Mononuclear cell (primary cell): ENCODE data around the gene TJP2. TPM values are rescaled to one million over a fixed set of nuclear protein-coding genes. Genes with fewer than 3 reads are reported as not detected.
A peak's percentile ranks its signal among the peaks of the same experiment; 100 is the strongest.
"Not testable (repeated sequence)": the region's sequence is repeated elsewhere in the genome, so short reads cannot be mapped to it uniquely, and the experiment has no call there.

ENCODE experiments used
- H3K27me3 ChIP-seq: 2 replicates; pipeline ENCODE4 v1.6.0; 2011; ENCODE audit warnings: low read length, control low read depth; ENCODE audit not compliant: insufficient read depth
- H3K4me1 ChIP-seq: 2 replicates; pipeline ENCODE4 v1.5.1; 2011; ENCODE audit warnings: mild to moderate bottlenecking, low read length, control low read depth; ENCODE audit not compliant: insufficient read depth
- H3K4me3 ChIP-seq: 2 replicates; pipeline ENCODE4 v1.5.1; 2011; ENCODE audit warnings: mild to moderate bottlenecking, low read length, moderate library complexity
- H3K9me3 ChIP-seq: 2 replicates; pipeline ENCODE4 v1.5.1; 2011; ENCODE audit warnings: low read depth, mild to moderate bottlenecking, control low read depth, low read length
- total RNA-seq: library from RNA; depleted of rRNA; stranded (reverse); fragments of >200 nt; gene quantifications from one replicate; pipeline ENCODE4 v1.2.3, GENCODE V29; 2012

TJP2 gene
- total RNA-seq, 1 donor = 16.1 TPM

GRCh38 chr9:69149321-69149807 lies 24.7 kb upstream of the TJP2 start:
- Histone ChIP-seq H3K4me3 (no peak overlapping the region), H3K4me1 (no peaks in the 10 kb centered on the region), H3K27me3 (no peaks in the 10 kb centered on the region), H3K9me3 (no peaks in the 10 kb centered on the region)

GRCh38 chr9:69151506-69151905 lies 22.6 kb upstream of the TJP2 start:
- no peaks in the 10 kb centered on the region for H3K4me1 ChIP-seq
- H3K4me3 ChIP-seq = no peak overlapping the region
- no peaks in the 10 kb centered on the region for H3K9me3 ChIP-seq
- H3K27me3 ChIP-seq = no peaks in the 10 kb centered on the region

- no peaks in the 10 kb centered on the region for H3K27me3 ChIP-seq
These were observed 20.2 kb upstream of the TJP2 start for GRCh38 chr9:69153707-69154521.

GRCh38 chr9:69155341-69156030 lies 18.6 kb upstream of the TJP2 start:
- no peak overlapping the region for H3K4me3 ChIP-seq

More at GRCh38 chr9:69153707-69154521, 20.2 kb upstream of the TJP2 start:
- no peaks in the 10 kb centered on the region for H3K4me1 ChIP-seq
- H3K4me3 ChIP-seq = no peak overlapping the region
- no peaks in the 10 kb centered on the region for H3K9me3 ChIP-seq

GRCh38 chr9:69157751-69158466 lies 16.2 kb upstream of the TJP2 start:
- Histone ChIP-seq H3K27me3 (no peaks in the 10 kb centered on the region), H3K4me1 (no peaks in the 10 kb centered on the region), H3K4me3 (no peak overlapping the region), H3K9me3 (no peaks in the 10 kb centered on the region)

More at GRCh38 chr9:69155341-69156030, 18.6 kb upstream of the TJP2 start:
- Histone ChIP-seq H3K27me3 (no peaks in the 10 kb centered on the region), H3K4me1 (no peaks in the 10 kb centered on the region), H3K9me3 (no peaks in the 10 kb centered on the region)

- no peaks in the 10 kb centered on the region for H3K27me3 ChIP-seq
These were observed 15.6 kb upstream of the TJP2 start for GRCh38 chr9:69158471-69158870.

GRCh38 chr9:69164573-69164972 lies 9.5 kb upstream of the TJP2 start:
- H3K4me1 ChIP-seq, H3K27me3 ChIP-seq, H3K4me3 ChIP-seq, H3K9me3 ChIP-seq: not testable (repeated sequence)

More at GRCh38 chr9:69158471-69158870, 15.6 kb upstream of the TJP2 start:
- no peak overlapping the region for H3K4me3 ChIP-seq
- no peaks in the 10 kb centered on the region for H3K4me1 ChIP-seq
- no peaks in the 10 kb centered on the region for H3K9me3 ChIP-seq

- no peak overlapping the region for H3K4me3 ChIP-seq
- H3K4me1 ChIP-seq = peaks cover 13% of the 10 kb centered on the region
- H3K27me3 ChIP-seq = no peaks in the 10 kb centered on the region
- H3K9me3 ChIP-seq = no peaks in the 10 kb centered on the region
These were observed 8.5 kb upstream of the TJP2 start for GRCh38 chr9:69165581-69165980.

- Histone ChIP-seq H3K4me3 (peak overlapping the region; percentile 50), H3K27me3 (peaks cover 12% of the 10 kb centered on the region), H3K4me1 (peaks cover 32% of the 10 kb centered on the region)
These were observed 5.3 kb upstream of the TJP2 start for GRCh38 chr9:69168709-69169217.

GRCh38 chr9:69170231-69170630 lies 3.8 kb upstream of the TJP2 start:
- H3K4me3 ChIP-seq = no peak overlapping the region
- peaks cover 44% of the 10 kb centered on the region for H3K4me1 ChIP-seq
- H3K9me3 ChIP-seq = no peaks in the 10 kb centered on the region
- H3K27me3 ChIP-seq = peaks cover 12% of the 10 kb centered on the region

More at GRCh38 chr9:69168709-69169217, 5.3 kb upstream of the TJP2 start:
- no peaks in the 10 kb centered on the region for H3K9me3 ChIP-seq

- Histone ChIP-seq H3K4me1 (peaks cover 51% of the 10 kb centered on the region), H3K27me3 (peaks cover 12% of the 10 kb centered on the region), H3K4me3 (no peak overlapping the region), H3K9me3 (no peaks in the 10 kb centered on the region)
These were observed 3.0 kb upstream of the TJP2 start for GRCh38 chr9:69171049-69171448.

GRCh38 chr9:69171517-69171916 lies 2.6 kb upstream of the TJP2 start:
- H3K4me1 ChIP-seq = peaks cover 51% of the 10 kb centered on the region
- peaks cover 12% of the 10 kb centered on the region for H3K27me3 ChIP-seq

GRCh38 chr9:69172895-69173294 lies 1.2 kb upstream of the TJP2 start:
- H3K4me1 ChIP-seq = peaks cover 54% of the 10 kb centered on the region
- H3K9me3 ChIP-seq = no peaks in the 10 kb centered on the region
- peaks cover 12% of the 10 kb centered on the region for H3K27me3 ChIP-seq
- H3K4me3 ChIP-seq = no peak overlapping the region

More at GRCh38 chr9:69171517-69171916, 2.6 kb upstream of the TJP2 start:
- Histone ChIP-seq H3K4me3 (no peak overlapping the region), H3K9me3 (no peaks in the 10 kb centered on the region)

GRCh38 chr9:69173497-69173890 lies 583 bp upstream of the TJP2 start:
- Histone ChIP-seq H3K4me1 (peaks cover 54% of the 10 kb centered on the region), H3K9me3 (no peaks in the 10 kb centered on the region), H3K27me3 (peaks cover 12% of the 10 kb centered on the region), H3K4me3 (peak overlapping the region; percentile 61)
